SK-N-SH (cell line): ENCODE results near the gene ZNF407.

Source experiments
- ELF1 ChIP-seq: IDR thresholded peaks from 2 replicates; pipeline ENCODE4 v1.4.0; 2012
- EP300 ChIP-seq, 2 experiments: IDR thresholded peaks; 2 replicates each; pipeline versions ENCODE4 v1.4.0 to v1.6.1; 2012; ENCODE audit warnings: borderline replicate concordance in 1 of 2, low read depth in 1 of 2, low read length in 1 of 2
- EZH2phosphoT487 ChIP-seq: fragments of 200-600 bp; sonication (generic); IDR thresholded peaks from 2 replicates; pipeline ENCODE4 v1.6.1; 2017; ENCODE audit warnings: low read depth, mixed run types, mild to moderate bottlenecking, antibody characterized with exemption, moderate library complexity, borderline replicate concordance
- MXI1 ChIP-seq: IDR thresholded peaks from 2 replicates; pipeline ENCODE4 v1.6.1; 2012; ENCODE audit warnings: mild to moderate bottlenecking, low read depth, low read length, improper control_type of control experiment
- NFIC ChIP-seq: IDR thresholded peaks from 2 replicates; pipeline ENCODE4 v1.4.0; 2012; ENCODE audit warnings: borderline replicate concordance
- POLR2AphosphoS5 ChIP-seq: IDR thresholded peaks from 2 replicates; pipeline ENCODE4 v1.6.1; 2012; ENCODE audit warnings: low read depth, low read length
- SIN3A ChIP-seq: IDR thresholded peaks from 2 replicates; pipeline ENCODE4 v1.6.1; 2012; ENCODE audit warnings: low read depth, mild to moderate bottlenecking, low read length, moderate library complexity, borderline replicate concordance
- SMC3 ChIP-seq: IDR thresholded peaks from 2 replicates; pipeline ENCODE4 v1.6.1; 2012; ENCODE audit warnings: low read depth, low read length, improper control_type of control experiment
- TAF1 ChIP-seq: IDR thresholded peaks from 2 replicates; pipeline ENCODE4 v1.6.1; 2012; ENCODE audit warnings: low read depth, mild to moderate bottlenecking, low read length, moderate library complexity, borderline replicate concordance
- YY1 ChIP-seq: IDR thresholded peaks from 2 replicates; pipeline ENCODE4 v1.4.0; 2012; ENCODE audit warnings: low read depth, mild to moderate bottlenecking
- ZBTB33 ChIP-seq: IDR thresholded peaks from 2 replicates; pipeline ENCODE4 v1.4.0; 2012; ENCODE audit warnings: low read depth, borderline replicate concordance
- TF ChIP-seq, protein P1 (sequence below): fragments of 200-600 bp; sonication (generic); IDR thresholded peaks from 2 replicates; pipeline ENCODE4 v1.6.1; 2017; ENCODE audit warnings: antibody characterized with exemption, mild to moderate bottlenecking, moderate library complexity
- TF ChIP-seq, protein P2 (sequence below): IDR thresholded peaks from 2 replicates; pipeline ENCODE4; 2012

GRCh38 chr18:74611765-74612164, 14.1 kb downstream of the ZNF407 start:
- TF ChIP-seq, protein P1, sequence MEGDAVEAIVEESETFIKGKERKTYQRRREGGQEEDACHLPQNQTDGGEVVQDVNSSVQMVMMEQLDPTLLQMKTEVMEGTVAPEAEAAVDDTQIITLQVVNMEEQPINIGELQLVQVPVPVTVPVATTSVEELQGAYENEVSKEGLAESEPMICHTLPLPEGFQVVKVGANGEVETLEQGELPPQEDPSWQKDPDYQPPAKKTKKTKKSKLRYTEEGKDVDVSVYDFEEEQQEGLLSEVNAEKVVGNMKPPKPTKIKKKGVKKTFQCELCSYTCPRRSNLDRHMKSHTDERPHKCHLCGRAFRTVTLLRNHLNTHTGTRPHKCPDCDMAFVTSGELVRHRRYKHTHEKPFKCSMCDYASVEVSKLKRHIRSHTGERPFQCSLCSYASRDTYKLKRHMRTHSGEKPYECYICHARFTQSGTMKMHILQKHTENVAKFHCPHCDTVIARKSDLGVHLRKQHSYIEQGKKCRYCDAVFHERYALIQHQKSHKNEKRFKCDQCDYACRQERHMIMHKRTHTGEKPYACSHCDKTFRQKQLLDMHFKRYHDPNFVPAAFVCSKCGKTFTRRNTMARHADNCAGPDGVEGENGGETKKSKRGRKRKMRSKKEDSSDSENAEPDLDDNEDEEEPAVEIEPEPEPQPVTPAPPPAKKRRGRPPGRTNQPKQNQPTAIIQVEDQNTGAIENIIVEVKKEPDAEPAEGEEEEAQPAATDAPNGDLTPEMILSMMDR = no peak
- TF ChIP-seq MXI1 (no peak), POLR2AphosphoS5 (no peak), SIN3A (no peak), YY1 (no peak), ZBTB33 (no peak), SMC3 (no peak), EP300 (IDR thresholded peaks at IDR 0.05; ENCODE audit: borderline replicate concordance in 1 of 2, low read depth in 1 of 2, low read length in 1 of 2) (no peak), TAF1 (no peak), NFIC (no peak), ELF1 (no peak), EZH2phosphoT487 (no peak)
- TF ChIP-seq, protein P2, sequence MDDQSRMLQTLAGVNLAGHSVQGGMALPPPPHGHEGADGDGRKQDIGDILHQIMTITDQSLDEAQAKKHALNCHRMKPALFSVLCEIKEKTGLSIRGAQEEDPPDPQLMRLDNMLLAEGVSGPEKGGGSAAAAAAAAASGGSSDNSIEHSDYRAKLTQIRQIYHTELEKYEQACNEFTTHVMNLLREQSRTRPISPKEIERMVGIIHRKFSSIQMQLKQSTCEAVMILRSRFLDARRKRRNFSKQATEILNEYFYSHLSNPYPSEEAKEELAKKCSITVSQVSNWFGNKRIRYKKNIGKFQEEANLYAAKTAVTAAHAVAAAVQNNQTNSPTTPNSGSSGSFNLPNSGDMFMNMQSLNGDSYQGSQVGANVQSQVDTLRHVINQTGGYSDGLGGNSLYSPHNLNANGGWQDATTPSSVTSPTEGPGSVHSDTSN = no peak
